Hepatocyte (in vitro differentiated cells): ENCODE measurements around the gene RIPK1.

Experiments
- CTCF ChIP-seq: fragments of 200-600 bp; sonication (generic); IDR thresholded peaks from 2 replicates; pipeline ENCODE4 v1.5.1; 2016; ENCODE audit warnings: antibody characterized with exemption, mild to moderate bottlenecking; ENCODE audit not compliant: poor library complexity
- EZH2 ChIP-seq: fragments of 200-600 bp; sonication (generic); IDR thresholded peaks from 2 replicates; pipeline ENCODE4 v1.6.1; 2016; ENCODE audit warnings: antibody characterized with exemption, mild to moderate bottlenecking, borderline replicate concordance
- EZH2phosphoT487 ChIP-seq: fragments of 200-600 bp; sonication (generic); IDR thresholded peaks from one replicate; pipeline ENCODE4 v1.6.1; 2018; ENCODE audit warnings: antibody characterized with exemption, mild to moderate bottlenecking, low read depth, moderate library complexity; ENCODE audit not compliant: unreplicated experiment, severe bottlenecking

DNA sequence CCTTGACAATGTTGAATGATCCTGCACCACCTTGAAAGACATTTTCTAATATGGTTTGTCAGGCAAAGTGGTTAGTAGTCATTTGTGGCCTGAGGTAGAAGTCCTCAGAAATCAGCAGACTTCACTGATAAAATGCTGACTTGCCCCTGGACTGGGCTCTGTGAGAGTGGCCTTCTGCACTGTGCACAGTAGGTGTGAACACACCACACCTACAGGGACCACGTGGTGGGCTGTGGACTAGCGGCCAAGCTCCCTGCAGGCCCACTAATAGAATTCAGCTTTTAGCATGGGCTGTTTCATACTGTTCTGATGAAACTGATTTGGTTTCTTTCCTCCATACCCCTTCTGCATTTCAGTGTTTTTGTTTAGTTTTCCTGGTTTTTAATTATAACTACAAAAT, 57.5 kb downstream of the RIPK1 start:
- TF ChIP-seq CTCF (no peak), EZH2 (no peak), EZH2phosphoT487 (no peak)
